H9 (cell line): ENCODE data around the gene PVALB. TPM values are rescaled to one million over a fixed set of nuclear protein-coding genes. Genes with fewer than 3 reads are reported as not detected.

Experiments
- DNase-seq: peaks from one replicate; pipeline ENCODE4 v3.0.0-alpha.2; 2017
- H2AFZ ChIP-seq: one replicate; pipeline ENCODE4 v1.6.1; 2013; ENCODE audit warnings: mild to moderate bottlenecking, low read length, control low read depth, moderate library complexity
- H2AK5ac ChIP-seq: 2 replicates; pipeline ENCODE4 v1.6.1; 2013; ENCODE audit warnings: low read length, control low read depth, mixed read lengths; ENCODE audit not compliant: insufficient read length
- H2BK120ac ChIP-seq: one replicate; pipeline ENCODE4 v1.6.1; 2013; ENCODE audit warnings: low read depth, mild to moderate bottlenecking, low read length, control low read depth, inconsistent platforms; ENCODE audit not compliant: poor library complexity, severe bottlenecking
- H2BK12ac ChIP-seq: 2 replicates; pipeline ENCODE4 v1.6.1; 2013; ENCODE audit warnings: low read length, control low read depth, mixed read lengths, low read depth; ENCODE audit not compliant: insufficient read length
- H2BK15ac ChIP-seq: 2 replicates; pipeline ENCODE4 v1.6.1; 2013; ENCODE audit warnings: low read depth, low read length, control low read depth
- H2BK20ac ChIP-seq: one replicate; pipeline ENCODE4 v1.6.1; 2013; ENCODE audit warnings: low read depth, mild to moderate bottlenecking, low read length, control low read depth, inconsistent platforms; ENCODE audit not compliant: poor library complexity, severe bottlenecking
- H2BK5ac ChIP-seq: 2 replicates; pipeline ENCODE4 v1.6.1; 2013; ENCODE audit warnings: low read length, control low read depth, mixed read lengths; ENCODE audit not compliant: insufficient read length
- H3K14ac ChIP-seq: 2 replicates; pipeline ENCODE4 v1.6.1; 2013; ENCODE audit warnings: low read length, control low read depth; ENCODE audit not compliant: insufficient read depth
- H3K18ac ChIP-seq: 2 replicates; pipeline ENCODE4 v1.6.1; 2013; ENCODE audit warnings: low read depth, mild to moderate bottlenecking, mixed read lengths, low read length, control low read depth; ENCODE audit not compliant: insufficient read length
- H3K23ac ChIP-seq: 2 replicates; pipeline ENCODE4 v1.6.1; 2013; ENCODE audit warnings: low read length, control low read depth, mixed read lengths, low read depth; ENCODE audit not compliant: insufficient read length
- H3K23me2 ChIP-seq: 2 replicates; pipeline ENCODE4 v1.6.1; 2013; ENCODE audit warnings: low read depth, mild to moderate bottlenecking, mixed read lengths, low read length, control low read depth; ENCODE audit not compliant: insufficient read length, poor library complexity, severe bottlenecking
- H3K27ac ChIP-seq: 2 replicates; pipeline ENCODE4 v1.5.1; 2013; ENCODE audit warnings: low read length, control low read depth, mixed read lengths, low read depth; ENCODE audit not compliant: insufficient read length
- H3K27me3 ChIP-seq: 2 replicates; pipeline ENCODE4 v1.6.1; 2013; ENCODE audit warnings: low read length, control low read depth, inconsistent platforms; ENCODE audit not compliant: insufficient read depth
- H3K4ac ChIP-seq: 2 replicates; pipeline ENCODE4 v1.6.1; 2013; ENCODE audit warnings: low read depth, mild to moderate bottlenecking, control low read depth, inconsistent platforms, low read length, moderate library complexity
- H3K4me1 ChIP-seq: 2 replicates; pipeline ENCODE4 v1.6.1; 2013; ENCODE audit warnings: low read length, control low read depth, inconsistent platforms; ENCODE audit not compliant: insufficient read depth
- H3K4me2 ChIP-seq: 2 replicates; pipeline ENCODE4 v1.6.1; 2013; ENCODE audit warnings: low read length, control low read depth, mixed read lengths; ENCODE audit not compliant: insufficient read length, insufficient read depth
- H3K56ac ChIP-seq: 2 replicates; pipeline ENCODE4 v1.6.1; 2013; ENCODE audit warnings: low read depth, mild to moderate bottlenecking, mixed read lengths, low read length, control low read depth; ENCODE audit not compliant: insufficient read length
- H3K79me1 ChIP-seq: 2 replicates; pipeline ENCODE4 v1.6.1; 2013; ENCODE audit warnings: low read depth, mild to moderate bottlenecking, moderate library complexity, low read length, control low read depth, inconsistent platforms; ENCODE audit not compliant: insufficient read depth, poor library complexity, severe bottlenecking
- H3K79me2 ChIP-seq: 2 replicates; pipeline ENCODE4 v1.6.1; 2013; ENCODE audit warnings: low read length, control low read depth, inconsistent platforms; ENCODE audit not compliant: insufficient read depth
- H3K9ac ChIP-seq: 2 replicates; pipeline ENCODE4 v1.6.1; 2013; ENCODE audit warnings: low read length, control low read depth, mixed read lengths; ENCODE audit not compliant: insufficient read length; ENCODE audit errors: extremely low read depth
- H3K9me3 ChIP-seq: one replicate; pipeline ENCODE4 v1.6.1; 2013; ENCODE audit warnings: low read depth, low read length, inconsistent platforms; ENCODE audit not compliant: control insufficient read depth
- H3T11ph ChIP-seq: one replicate; pipeline ENCODE4 v1.6.1; 2013; ENCODE audit warnings: mild to moderate bottlenecking, low read length, control low read depth, inconsistent platforms
- H4K20me1 ChIP-seq: one replicate; pipeline ENCODE4 v1.6.1; 2013; ENCODE audit not compliant: control insufficient read depth, insufficient read length, insufficient read depth
- H4K5ac ChIP-seq: 2 replicates; pipeline ENCODE4 v1.6.1; 2013; ENCODE audit warnings: low read depth, mild to moderate bottlenecking, mixed read lengths, low read length, control low read depth; ENCODE audit not compliant: insufficient read length
- H4K8ac ChIP-seq: replicated peaks from 2 replicates; pipeline ENCODE4 v1.6.1; 2013; ENCODE audit warnings: low read length, control low read depth, mixed read lengths, low read depth; ENCODE audit not compliant: insufficient read length
- H4K91ac ChIP-seq: 2 replicates; pipeline ENCODE4 v1.6.1; 2013; ENCODE audit warnings: low read depth, mild to moderate bottlenecking, moderate library complexity, mixed read lengths, low read length, control low read depth; ENCODE audit not compliant: insufficient read length
- H3K27ac Mint-ChIP-seq, 3 experiments: 2 replicates in 2 of 3; 3 replicates in 1 of 3; pipeline ENCODE4 v1.8.0; 2020 to 2021; ENCODE audit warnings: mixed read lengths in 3 of 3, mild to moderate bottlenecking in 1 of 3, moderate library complexity in 1 of 3
- H3K27me3 Mint-ChIP-seq: 2 replicates; pipeline ENCODE4 v1.8.0; 2021; ENCODE audit warnings: low read depth, mild to moderate bottlenecking, moderate library complexity, mixed read lengths
- H3K36me3 Mint-ChIP-seq, 3 experiments: 2 replicates in 2 of 3; 3 replicates in 1 of 3; pipeline ENCODE4 v1.8.0; 2020 to 2021; ENCODE audit warnings: low read depth in 3 of 3, mixed read lengths in 3 of 3; ENCODE audit not compliant: insufficient read depth in 1 of 3
- H3K4me1 Mint-ChIP-seq, 2 experiments: 2 replicates each; pipeline ENCODE4 v1.8.0; 2020; ENCODE audit warnings: mixed read lengths in 2 of 2
- H3K4me3 Mint-ChIP-seq, 2 experiments: 2 replicates in 1 of 2; 3 replicates in 1 of 2; pipeline ENCODE4 v1.8.0; 2020 to 2021; ENCODE audit warnings: mild to moderate bottlenecking in 2 of 2, mixed read lengths in 2 of 2, moderate library complexity in 1 of 2
- H3K9me3 Mint-ChIP-seq, 2 experiments: 2 replicates in 1 of 2; 3 replicates in 1 of 2; pipeline ENCODE4 v1.8.0; 2020; ENCODE audit warnings: mild to moderate bottlenecking in 2 of 2, mixed read lengths in 2 of 2, moderate library complexity in 1 of 2
- CTCF ChIP-seq: fragments of 200-600 bp; sonication (generic); conservative IDR thresholded peaks from 3 replicates; pipeline ENCODE4 v1.8.0; 2021; ENCODE audit warnings: antibody characterized with exemption, mild to moderate bottlenecking
- WGBS: extraction: QIAGEN DNeasy Blood & Tissue Kit; methylation state at CpG from one replicate; pipeline ENCODE4 v1.1.7; 2013; ENCODE audit warnings: missing lambda C conversion rate, low lambda C conversion rate, mixed read lengths; ENCODE audit not compliant: insufficient read length; ENCODE audit errors: extremely low coverage; 5-methylcytosine and 5-hydroxymethylcytosine counted together
- total RNA-seq: library from RNA; stranded (reverse); gene quantifications from 2 replicates; pipeline ENCODE4 v1.2.1, GENCODE V29; 2021

The PVALB gene
- total RNA-seq, 1 experiment from 2014 or later = 2.7 TPM

DNA sequence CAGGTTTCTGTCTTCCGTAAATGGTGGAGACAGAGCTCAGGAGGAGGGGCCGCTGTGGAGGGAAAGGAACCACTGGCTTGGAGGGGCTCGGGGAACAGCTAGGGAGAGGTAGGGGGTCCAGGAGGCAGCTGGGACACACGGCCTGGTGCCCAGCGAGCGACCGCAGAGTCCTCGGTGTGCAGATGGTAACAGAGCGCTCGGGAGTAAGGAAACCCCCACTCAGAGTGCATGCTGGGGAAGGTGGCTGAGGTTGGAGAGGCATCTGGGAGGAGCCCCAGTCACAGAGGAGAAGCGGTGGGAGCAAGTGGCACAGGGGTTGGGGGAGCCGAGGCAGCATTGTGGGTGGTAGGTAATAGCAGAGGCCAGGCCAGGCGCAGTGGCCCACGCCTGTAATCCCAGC lies 33.2 kb upstream of the PVALB start:
- H3K36me3 Mint-ChIP-seq = peaks cover 2 to 6% (median 5%) of the 10 kb centered on the region in 3 experiments; a peak in 3 of 7 replicates
- Histone ChIP-seq H3K18ac (no peak overlapping the region), H3K23ac (no peak overlapping the region), H3K14ac (no peak overlapping the region), H3K79me1 (no peaks in the 10 kb centered on the region), H2AFZ (no peak overlapping the region), H3K79me2 (no peaks in the 10 kb centered on the region), H2BK12ac (no peak overlapping the region), H2BK15ac (no peak overlapping the region), H2BK20ac (no peak overlapping the region), H3K4ac (no peak overlapping the region), H3T11ph (no peak overlapping the region), H4K5ac (no peak overlapping the region), H3K27me3 (no peaks in the 10 kb centered on the region), H4K8ac (no peak overlapping the region), H4K91ac (no peak overlapping the region), H3K23me2 (no peaks in the 10 kb centered on the region), H3K4me2 (no peak overlapping the region), H3K56ac (no peak overlapping the region), H4K20me1 (no peaks in the 10 kb centered on the region), H3K9me3 (no peaks in the 10 kb centered on the region), H3K27ac (no peak overlapping the region), H2AK5ac (no peak overlapping the region), H2BK5ac (no peak overlapping the region), H3K4me1 (no peaks in the 10 kb centered on the region; the same call in 1 of the 2 replicates), H2BK120ac (no peak overlapping the region), H3K9ac (no peak overlapping the region)
- peaks cover 48% of the 10 kb centered on the region for H3K27me3 Mint-ChIP-seq
- no peak for DNase-seq
- peaks cover 0 to 19% of the 10 kb centered on the region in 2 experiments; a peak in 2 of 4 replicates for H3K4me1 Mint-ChIP-seq
- H3K9me3 Mint-ChIP-seq = peaks cover 2 to 4% of the 10 kb centered on the region in 2 experiments; a peak in 2 of 5 replicates
- H3K4me3 Mint-ChIP-seq = no peak overlapping the region
- TF ChIP-seq CTCF = no peak
- peak overlapping the region in 1 of 3 experiments; percentile 73; a peak in 1 of 7 replicates for H3K27ac Mint-ChIP-seq
- WGBS = no CpG with 5 or more reads among the region's 14 CpGs
